ENCODE measurements around the gene FBXW12.

Gene FBXW12

GRCh38 chr3:48408823-48409281, 36.8 kb downstream of the FBXW12 start:
- no peak for DNase-seq (ENCODE audit: low spot score)

- no peak for DNase-seq (ENCODE audit: low spot score)
Observed at GRCh38 chr3:48409291-48410201, 37.5 kb downstream of the FBXW12 start.

GRCh38 chr3:48410205-48411040, 38.4 kb downstream of the FBXW12 start:
- no peak for DNase-seq (ENCODE audit: low spot score)

GRCh38 chr3:48411041-48411588, 39.1 kb downstream of the FBXW12 start:
- DNase-seq (ENCODE audit: low spot score) = no peak

GRCh38 chr3:48411606-48412374, 39.8 kb downstream of the FBXW12 start:
- DNase-seq (ENCODE audit: low spot score) = no peak

GRCh38 chr3:48412375-48413001, 40.5 kb downstream of the FBXW12 start:
- no peak for DNase-seq (ENCODE audit: low spot score)

- DNase-seq (ENCODE audit: low spot score) = no peak
Observed at GRCh38 chr3:48413086-48413485, 41.1 kb downstream of the FBXW12 start.

GRCh38 chr3:48413611-48414010, 41.6 kb downstream of the FBXW12 start:
- DNase-seq (ENCODE audit: low spot score) = no peak

- no peak for DNase-seq (ENCODE audit: low spot score)
Observed at GRCh38 chr3:48414376-48415250, 42.6 kb downstream of the FBXW12 start.

GRCh38 chr3:48415251-48415953, 43.4 kb downstream of the FBXW12 start:
- DNase-seq (ENCODE audit: low spot score) = no peak

GRCh38 chr3:48416091-48416505, 44.1 kb downstream of the FBXW12 start:
- DNase-seq (ENCODE audit: low spot score) = no peak

GRCh38 chr3:48416546-48416945, 44.5 kb downstream of the FBXW12 start:
- no peak for DNase-seq (ENCODE audit: low spot score)

GRCh38 chr3:48417529-48418108, 45.6 kb downstream of the FBXW12 start:
- DNase-seq (ENCODE audit: low spot score) = no peak

- DNase-seq (ENCODE audit: low spot score) = no peak
Observed at GRCh38 chr3:48418140-48418539, 46.1 kb downstream of the FBXW12 start.

- no peak for DNase-seq (ENCODE audit: low spot score)
Observed at GRCh38 chr3:48418651-48419050, 46.6 kb downstream of the FBXW12 start.

GRCh38 chr3:48419149-48419548, 47.1 kb downstream of the FBXW12 start:
- DNase-seq (ENCODE audit: low spot score) = no peak

GRCh38 chr3:48419597-48419996, 47.6 kb downstream of the FBXW12 start:
- DNase-seq (ENCODE audit: low spot score) = no peak

GRCh38 chr3:48420561-48420960, 48.5 kb downstream of the FBXW12 start:
- no peak for DNase-seq (ENCODE audit: low spot score)

GRCh38 chr3:48422272-48422671, 50.3 kb downstream of the FBXW12 start:
- no peak for DNase-seq (ENCODE audit: low spot score)
